Ectodermal cell (in vitro differentiated cells): ENCODE data around the gene MED13L.

Source experiments
- H3K27ac ChIP-seq: 2 replicates; pipeline ENCODE4 v1.7.0; 2013; ENCODE audit warnings: mild to moderate bottlenecking, low read depth, low read length; ENCODE audit not compliant: insufficient read depth, poor library complexity, severe bottlenecking
- H3K27me3 ChIP-seq: 2 replicates; pipeline ENCODE4 v1.7.0; 2013; ENCODE audit warnings: mild to moderate bottlenecking, low read length; ENCODE audit not compliant: insufficient read depth, control insufficient read depth, poor library complexity, severe bottlenecking
- H3K36me3 ChIP-seq: one replicate; pipeline ENCODE4 v1.7.0; 2013; ENCODE audit warnings: low read length; ENCODE audit not compliant: control insufficient read depth, insufficient read depth
- H3K4me1 ChIP-seq: one replicate; pipeline ENCODE4 v1.7.0; 2013; ENCODE audit warnings: low read length; ENCODE audit not compliant: control insufficient read depth, insufficient read depth
- H3K4me3 ChIP-seq: 2 replicates; pipeline ENCODE4 v1.7.0; 2013; ENCODE audit warnings: low read depth, low read length, control low read depth; ENCODE audit not compliant: insufficient read depth
- H3K9me3 ChIP-seq: 2 replicates; pipeline ENCODE4 v1.7.0; 2013; ENCODE audit warnings: mild to moderate bottlenecking, low read length, moderate library complexity; ENCODE audit not compliant: control insufficient read depth
- WGBS, 2 experiments: methylation state at CpG; one replicate each; pipeline ENCODE4 v1.1.7; 2013; ENCODE audit warnings: missing lambda C conversion rate in 2 of 2; 5-methylcytosine and 5-hydroxymethylcytosine counted together

Gene MED13L

DNA sequence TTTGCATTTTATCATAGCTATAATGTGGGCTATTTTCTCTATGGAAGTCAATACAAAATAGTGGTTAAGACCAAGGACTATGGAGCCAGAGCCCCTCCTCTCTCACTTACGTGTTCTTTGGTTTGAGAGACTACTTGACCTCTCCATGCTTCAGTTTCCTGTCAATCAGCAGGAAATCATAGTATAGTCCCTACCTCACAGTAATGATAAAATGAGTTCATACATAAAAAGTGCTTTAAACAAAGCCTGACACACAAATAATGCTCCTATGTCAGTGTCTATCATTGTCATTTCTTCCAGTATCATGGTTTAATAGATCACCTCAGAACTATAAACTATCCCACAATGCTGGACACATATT is 90.4 kb downstream of the MED13L start:
- 88 to 100% methylated on average over 1 of the region's 1 CpG for WGBS, 2 experiments
- H3K9me3 ChIP-seq, result no peaks in the 10 kb centered on the region
- peaks cover 12% of the 10 kb centered on the region for H3K4me1 ChIP-seq
- no peaks in the 10 kb centered on the region for H3K36me3 ChIP-seq
- no peak overlapping the region for H3K4me3 ChIP-seq
- H3K27ac ChIP-seq, result no peak overlapping the region
- H3K27me3 ChIP-seq, result no peaks in the 10 kb centered on the region

- Histone ChIP-seq H3K4me1 (peaks cover 12% of the 10 kb centered on the region), H3K9me3 (no peaks in the 10 kb centered on the region), H3K4me3 (no peak overlapping the region), H3K36me3 (no peaks in the 10 kb centered on the region), H3K27me3 (no peaks in the 10 kb centered on the region), H3K27ac (no peak overlapping the region)
- 91 to 92% methylated on average over 3 of the region's 3 CpGs for WGBS, 2 experiments
Measured at GRCh38 chr12:116186482-116187150, 90.9 kb downstream of the MED13L start.

DNA sequence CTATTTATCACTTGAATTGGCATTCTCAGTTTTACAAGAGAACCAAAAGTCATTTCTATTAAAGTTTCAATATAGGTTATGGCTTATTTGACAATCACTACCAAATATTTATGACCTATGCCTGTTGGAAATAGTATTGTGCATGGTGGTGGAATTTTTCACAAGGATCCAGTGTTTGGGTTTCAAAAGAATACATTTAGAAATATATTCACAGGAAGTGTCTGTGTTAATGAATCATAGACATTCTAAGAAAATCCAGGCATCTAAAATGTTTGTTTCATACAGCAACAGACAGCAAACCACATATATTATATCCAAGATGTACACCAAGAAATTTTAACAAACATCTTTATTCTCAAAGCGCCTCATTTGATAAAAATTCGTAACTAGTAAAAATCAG is 92.7 kb downstream of the MED13L start:
- Histone ChIP-seq H3K9me3 (no peaks in the 10 kb centered on the region), H3K4me3 (no peak overlapping the region), H3K27me3 (no peaks in the 10 kb centered on the region), H3K27ac (no peak overlapping the region), H3K4me1 (peaks cover 12% of the 10 kb centered on the region), H3K36me3 (no peaks in the 10 kb centered on the region)
- WGBS, 2 experiments, result 96 to 100% methylated on average over 1 to 2 of the region's 2 CpGs

DNA sequence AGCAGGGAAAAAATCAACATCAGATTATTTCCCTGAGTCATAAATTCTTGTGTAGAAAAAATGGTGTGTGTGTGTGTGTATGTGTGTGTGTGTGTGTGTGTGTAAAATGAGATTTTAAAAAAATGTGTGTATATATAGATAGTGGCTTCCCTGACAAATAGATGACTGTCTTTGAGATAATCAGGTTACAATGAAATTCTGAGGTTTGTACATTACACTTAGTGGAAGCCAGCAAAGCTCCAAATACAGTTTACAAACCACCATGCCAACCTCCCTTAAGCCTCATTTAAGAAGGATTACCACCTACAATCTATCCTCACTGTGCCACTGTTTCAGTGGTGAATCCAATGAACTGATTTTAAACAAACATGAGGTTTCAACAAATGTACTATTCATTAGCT is 93.8 kb downstream of the MED13L start:
- Histone ChIP-seq H3K27ac (no peak overlapping the region), H3K36me3 (no peaks in the 10 kb centered on the region), H3K4me3 (no peak overlapping the region), H3K9me3 (no peaks in the 10 kb centered on the region), H3K4me1 (peaks cover 12% of the 10 kb centered on the region), H3K27me3 (no peaks in the 10 kb centered on the region)

DNA sequence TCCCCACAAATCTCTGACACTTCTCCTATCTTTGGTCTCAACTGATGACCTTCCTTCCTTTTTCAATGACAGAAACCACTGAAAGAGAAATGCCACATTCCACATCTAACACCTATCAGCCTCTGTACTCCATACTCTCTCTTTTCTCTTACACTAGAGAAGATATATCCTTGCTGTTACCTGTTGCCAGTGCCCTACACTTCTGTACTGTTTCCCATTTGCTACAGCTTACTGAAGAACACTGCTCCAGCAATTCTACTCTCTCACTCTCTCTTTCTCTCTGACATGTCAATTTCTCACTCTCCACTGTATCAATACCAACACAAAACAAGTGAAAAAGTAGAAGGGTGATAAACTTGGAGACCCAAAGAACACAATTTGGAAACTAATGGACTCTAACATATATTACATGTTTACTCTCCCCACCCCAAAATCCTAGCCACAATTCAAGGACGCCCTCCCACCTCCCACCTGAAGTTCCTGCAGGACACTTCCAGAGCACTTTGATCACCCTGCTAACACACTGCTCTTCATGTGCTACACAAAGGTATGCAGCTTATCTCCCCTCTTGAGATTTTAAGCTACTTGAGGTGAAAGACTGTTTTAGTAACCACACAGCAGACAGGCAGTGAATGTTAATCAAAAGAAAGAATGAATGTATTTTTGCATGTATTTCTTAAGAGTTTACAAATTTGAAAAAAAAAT is 95.0 kb downstream of the MED13L start:
- no peak overlapping the region for H3K27ac ChIP-seq
- no peaks in the 10 kb centered on the region for H3K9me3 ChIP-seq
- H3K27me3 ChIP-seq, result no peaks in the 10 kb centered on the region
- WGBS, 2 experiments, result 82 to 94% methylated on average over 1 of the region's 1 CpG
- peaks cover 12% of the 10 kb centered on the region for H3K4me1 ChIP-seq
- H3K4me3 ChIP-seq, result no peak overlapping the region
- H3K36me3 ChIP-seq, result no peaks in the 10 kb centered on the region

GRCh38 chr12:116180448-116180847 is 97.0 kb downstream of the MED13L start:
- H3K9me3 ChIP-seq, result no peaks in the 10 kb centered on the region
- H3K4me3 ChIP-seq, result no peak overlapping the region
- H3K36me3 ChIP-seq, result no peaks in the 10 kb centered on the region
- no peak overlapping the region for H3K27ac ChIP-seq
- H3K27me3 ChIP-seq, result no peaks in the 10 kb centered on the region
- H3K4me1 ChIP-seq, result peaks cover 16% of the 10 kb centered on the region
- 93 to 99% methylated on average over 3 of the region's 3 CpGs for WGBS, 2 experiments

DNA sequence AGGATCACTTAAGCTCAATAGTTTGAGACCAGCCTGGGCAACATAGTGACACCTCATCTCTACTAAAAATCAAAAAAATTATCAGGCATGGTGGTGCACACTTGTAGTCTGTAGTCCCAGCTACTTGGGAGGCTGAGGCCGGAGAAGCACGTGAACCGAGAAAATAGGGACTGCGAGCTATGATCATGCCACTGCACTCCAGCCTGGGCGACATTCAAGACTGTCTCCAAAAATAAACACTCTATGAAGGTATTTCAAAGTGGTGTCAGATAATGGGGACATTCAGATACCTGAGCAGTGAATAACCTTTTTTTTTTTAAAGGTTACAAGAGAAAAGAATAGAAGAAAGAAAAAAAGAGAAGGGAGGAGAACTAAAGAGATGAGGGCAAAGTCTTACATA is 98.1 kb downstream of the MED13L start:
- peaks cover 16% of the 10 kb centered on the region for H3K4me1 ChIP-seq
- H3K36me3 ChIP-seq, result no peaks in the 10 kb centered on the region
- H3K4me3 ChIP-seq, result no peak overlapping the region
- no peaks in the 10 kb centered on the region for H3K9me3 ChIP-seq
- 93 to 96% methylated on average over 5 of the region's 5 CpGs for WGBS, 2 experiments
- H3K27ac ChIP-seq, result no peak overlapping the region
- H3K27me3 ChIP-seq, result no peaks in the 10 kb centered on the region

DNA sequence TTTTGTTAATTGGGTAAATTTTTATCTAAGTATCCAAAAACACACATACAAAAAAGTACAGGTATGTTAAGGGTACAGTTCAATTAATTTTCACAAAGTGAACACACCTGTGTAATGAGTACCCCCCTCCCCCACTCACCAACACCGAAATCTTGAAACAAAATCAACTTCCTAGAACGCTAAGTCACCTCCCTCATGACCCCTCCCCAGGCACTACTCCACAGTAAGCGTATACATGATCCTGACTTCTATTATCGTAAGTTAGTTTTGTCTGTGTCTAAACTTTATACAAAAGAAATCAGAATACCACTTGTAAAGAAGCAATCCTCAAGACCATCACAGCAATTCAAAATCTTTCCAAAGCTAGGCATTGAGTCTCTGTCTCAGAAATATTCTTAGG is 100.5 kb downstream of the MED13L start:
- no peaks in the 10 kb centered on the region for H3K27me3 ChIP-seq
- H3K4me1 ChIP-seq, result peaks cover 4% of the 10 kb centered on the region
- H3K9me3 ChIP-seq, result no peaks in the 10 kb centered on the region
- WGBS, 2 experiments, result 91% methylated on average over 4 of the region's 4 CpGs
- H3K36me3 ChIP-seq, result no peaks in the 10 kb centered on the region
- H3K27ac ChIP-seq, result no peak overlapping the region
- no peak overlapping the region for H3K4me3 ChIP-seq

- WGBS, 2 experiments, result 93 to 94% methylated on average over 3 to 4 of the region's 4 CpGs
Measured at GRCh38 chr12:116174904-116175303, 102.6 kb downstream of the MED13L start.

GRCh38 chr12:116174006-116174405 is 103.5 kb downstream of the MED13L start:
- Histone ChIP-seq H3K27me3 (no peaks in the 10 kb centered on the region), H3K36me3 (no peaks in the 10 kb centered on the region), H3K9me3 (no peaks in the 10 kb centered on the region), H3K4me3 (no peak overlapping the region), H3K4me1 (peaks cover 4% of the 10 kb centered on the region), H3K27ac (no peak overlapping the region)
- WGBS, 2 experiments, result 91 to 98% methylated on average over 3 of the region's 3 CpGs

More at GRCh38 chr12:116174904-116175303, 102.6 kb downstream of the MED13L start:
- H3K4me3 ChIP-seq, result no peak overlapping the region
- H3K27ac ChIP-seq, result no peak overlapping the region
- no peaks in the 10 kb centered on the region for H3K27me3 ChIP-seq
- peaks cover 4% of the 10 kb centered on the region for H3K4me1 ChIP-seq
- no peaks in the 10 kb centered on the region for H3K9me3 ChIP-seq
- H3K36me3 ChIP-seq, result no peaks in the 10 kb centered on the region
